Hair follicular keratinocyte (primary cell): ENCODE data around the gene HDGF. TPM values are rescaled to one million over a fixed set of nuclear protein-coding genes. Genes with fewer than 3 reads are reported as not detected.

Experiments
- total RNA-seq: library from RNA; depleted of rRNA; stranded (reverse); fragments of >200 nt; gene quantifications from 2 replicates; pipeline ENCODE4 v1.2.3, GENCODE V29; 2015

The HDGF gene
- 354 and 403 TPM in 2 replicates for total RNA-seq

DNA sequence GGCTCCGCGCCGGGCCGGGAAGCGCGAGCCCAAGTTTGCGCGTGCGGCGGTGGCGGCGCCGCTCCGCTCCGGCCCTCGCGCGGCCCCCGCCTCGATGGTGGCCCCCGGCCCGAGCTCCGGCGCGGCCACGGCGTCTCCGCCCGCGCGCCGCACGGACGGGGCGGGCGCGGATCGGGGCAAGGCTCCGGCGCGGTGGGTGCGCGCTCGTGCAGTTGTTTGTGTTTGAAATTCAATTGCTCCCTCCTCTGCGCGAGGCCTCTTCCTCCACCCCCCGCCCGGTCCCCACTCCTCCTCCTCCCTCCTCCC lies at the start of gene HDGF:
TSS of gene HDGF (minus strand) at position 225 of the 306 bp plus-strand sequence. CDS start 246 bp downstream, outside the sequence.

GRCh38 chr1:156767101-156767878 lies 15.8 kb upstream of the HDGF start, which contains the start of gene PRCC:
Gene PRCC, plus strand, starts transcription at chr1:156767535. Its CDS starts 237 bp downstream, at chr1:156767772.

GRCh38 chr1:156740741-156741480 lies 10.6 kb downstream of the HDGF start, which contains the start of gene MRPL24:
Gene MRPL24, minus strand, starts transcription at chr1:156741088. Its CDS starts 2,384 bp downstream, at chr1:156738704.

DNA sequence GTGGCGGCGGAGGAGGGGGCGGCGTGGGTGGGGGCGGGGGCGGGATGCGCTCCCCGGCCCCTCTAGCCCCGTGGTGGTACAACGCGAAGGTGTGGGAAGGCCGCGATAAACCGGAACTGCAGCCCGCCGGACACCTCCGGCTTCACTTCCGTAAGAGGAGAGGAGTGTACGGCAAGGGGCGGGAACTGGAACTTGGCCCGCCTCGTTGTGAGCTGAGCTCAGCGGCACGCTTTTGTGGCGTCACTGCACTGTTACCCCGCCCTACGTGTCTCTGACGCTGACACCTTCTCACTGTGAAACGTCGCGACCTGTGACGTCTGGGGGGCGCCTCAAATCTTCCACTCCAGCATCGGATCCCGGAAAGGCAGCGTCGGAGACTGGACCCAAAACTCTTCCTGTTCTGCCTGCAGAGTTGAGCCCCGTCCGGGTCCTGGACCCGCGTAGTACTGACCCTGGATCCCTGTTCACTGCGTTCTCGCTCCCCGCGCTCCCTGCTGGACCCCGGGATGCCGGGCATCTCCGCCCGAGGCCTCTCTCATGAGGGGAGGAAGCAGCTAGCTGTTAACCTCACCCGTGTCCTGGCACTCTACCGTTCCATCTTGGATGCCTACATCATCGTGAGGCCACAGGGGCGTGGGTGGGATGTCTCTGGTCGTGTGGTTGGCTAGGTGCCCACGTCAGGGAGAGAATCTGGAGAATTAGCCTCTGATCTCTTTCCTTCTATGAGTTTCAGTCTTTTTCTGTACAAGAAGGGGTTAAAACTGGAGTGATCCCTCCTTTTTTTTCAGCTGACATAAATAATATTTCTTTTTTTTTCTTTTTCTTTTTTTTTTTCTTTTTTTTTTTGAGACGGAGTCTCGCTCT lies 22.6 kb downstream of the HDGF start, which contains the start of gene ISG20L2:
TSS of gene ISG20L2 (minus strand) at position 168 of the 864 bp plus-strand sequence. CDS start 1,114 bp downstream, outside the sequence.

GRCh38 chr1:156727926-156728598 lies 23.4 kb downstream of the HDGF start, which contains the start of gene METTL25B:
Gene METTL25B, plus strand, starts transcription at chr1:156728469. Its CDS starts 636 bp downstream, at chr1:156729105.

GRCh38 chr1:156705321-156705917 lies 46.1 kb downstream of the HDGF start, which contains the start of gene CRABP2:
Gene CRABP2, minus strand, starts transcription at chr1:156705583. Its CDS starts 137 bp downstream, at chr1:156705446.

Other genes starting within 250 kb of the HDGF start
- 13.4 and 25.3 TPM in 2 replicates for gene IQGAP3, start 179.1 kb downstream of the HDGF start, total RNA-seq
- not detected in 2 replicates for gene TTC24, start 172.0 kb downstream of the HDGF start, total RNA-seq
- gene NAXE, start 159.9 kb downstream of the HDGF start, total RNA-seq = 125 and 129 TPM in 2 replicates
- 14.5 and 18.7 TPM in 2 replicates for gene GPATCH4, start 150.2 kb downstream of the HDGF start, total RNA-seq
- not detected in 2 replicates for gene HAPLN2, start 132.3 kb downstream of the HDGF start, total RNA-seq
- gene BCAN, start 109.6 kb downstream of the HDGF start, total RNA-seq = 0.08 TPM in 1 of 2 replicates, not detected in the other
- gene NES, start 74.3 kb downstream of the HDGF start, total RNA-seq = 0.31 and 0.57 TPM in 2 replicates
- 7.6 and 15.5 TPM in 2 replicates for gene CRABP2, start 46.1 kb downstream of the HDGF start, total RNA-seq
- gene METTL25B, start 23.2 kb downstream of the HDGF start, total RNA-seq = 8.8 and 18.8 TPM in 2 replicates
- 19.6 and 23.6 TPM in 2 replicates for gene ISG20L2, start 22.9 kb downstream of the HDGF start, total RNA-seq
- gene MRPL24, start 10.6 kb downstream of the HDGF start, total RNA-seq = 65.7 and 92.9 TPM in 2 replicates
- gene PRCC, start 15.9 kb upstream of the HDGF start, total RNA-seq = 39.3 and 43.1 TPM in 2 replicates
- gene SH2D2A, start 65.2 kb upstream of the HDGF start, total RNA-seq = 10.5 and 12.8 TPM in 2 replicates
- gene INSRR, start 107.4 kb upstream of the HDGF start, total RNA-seq = not detected in 2 replicates
- under 0.01 and 0.08 TPM in 2 replicates for gene NTRK1, start 109.2 kb upstream of the HDGF start, total RNA-seq
- gene PEAR1, start 142.0 kb upstream of the HDGF start, total RNA-seq = 4.0 and 6.7 TPM in 2 replicates
- not detected in 2 replicates for gene LRRC71, start 169.0 kb upstream of the HDGF start, total RNA-seq